ENCODE measurements around the gene NECTIN4. TPM values are rescaled to one million over a fixed set of nuclear protein-coding genes. Genes with fewer than 3 reads are reported as not detected.

Gene NECTIN4
- total and polyA plus RNA-seq, 10 of the 15 experiments (the other 5 are each of a cell fraction or from before 2014, with no cell fraction given) = 2.8 to 8.7 (median 3.7) TPM

GRCh38 chr1:161044908-161045735 is 44.2 kb downstream of the NECTIN4 start (continued):
- TF ChIP-seq MLLT1 (IDR thresholded peaks at IDR 0.05) (peak; percentile 67), ZBTB33 (IDR thresholded peaks at IDR 0.05) (no peak), TCF3 (IDR thresholded peaks at IDR 0.05; ENCODE audit: borderline replicate concordance, insufficient read depth, low read depth, low read length) (no peak), EED (IDR thresholded peaks at IDR 0.05; ENCODE audit: low read depth) (peak; percentile 97), KDM1A (IDR thresholded peaks at IDR 0.05; ENCODE audit: borderline replicate concordance) (no peak), EP300 (IDR thresholded peaks at IDR 0.05; ENCODE audit: borderline replicate concordance in 1 of 2, control insufficient read depth in 1 of 2, low read depth in 2 of 2, low read length in 2 of 2) (peak in 1 of 2 experiments; percentile 73; a peak in 3 of 4 replicates), MTA2 (IDR thresholded peaks at IDR 0.05; ENCODE audit: low read depth) (peak; percentile 68), NKRF (conservative IDR thresholded peaks at IDR 0.05) (0 out of 2 replicates have a peak, but pooled peaks have one; percentile 68), ZZZ3 (IDR thresholded peaks at IDR 0.05; ENCODE audit: control insufficient read depth, insufficient read length, low read depth) (no peak), RELB (IDR thresholded peaks at IDR 0.05; ENCODE audit: low read depth) (peak; percentile 95), NR2C1 (IDR thresholded peaks at IDR 0.05) (peak; percentile 81; the same call in 1 of the 2 replicates), STAT3 (IDR thresholded peaks at IDR 0.05; ENCODE audit: low read depth, low read length) (no peak), SPI1 (IDR thresholded peaks at IDR 0.05; ENCODE audit: borderline replicate concordance, insufficient read depth, low read depth, low read length) (peak; percentile 97), NRF1 (conservative IDR thresholded peaks at IDR 0.05; ENCODE audit: low read depth, low read length) (no peak), IKZF1 (conservative IDR thresholded peaks at IDR 0.05) (peak; percentile 97), BMI1 (IDR thresholded peaks at IDR 0.05; ENCODE audit: borderline replicate concordance) (no peak), PBX3 (IDR thresholded peaks at IDR 0.05; ENCODE audit: insufficient replicate concordance, low read depth, low read length) (peak; percentile 6), POU2F2 (IDR thresholded peaks at IDR 0.05; ENCODE audit: borderline replicate concordance, low read depth, low read length) (0 out of 3 replicates have a peak, but pooled peaks have one; percentile 32), SUZ12 (IDR thresholded peaks at IDR 0.05; ENCODE audit: unreplicated experiment) (no peak), CREM (IDR thresholded peaks at IDR 0.05; ENCODE audit: low read depth) (peak; percentile 31; the same call in 1 of the 2 replicates), PML (IDR thresholded peaks at IDR 0.05; ENCODE audit: low read length) (no peak)

Measured in GM12878 (cell line).